Esophagus muscularis mucosa (tissue), 4 donors: ENCODE results near the gene RTEL1. TPM values are rescaled to one million over a fixed set of nuclear protein-coding genes. Genes with fewer than 3 reads are reported as not detected.
"Not testable (repeated sequence)": the region's sequence is repeated elsewhere in the genome, so short reads cannot be mapped to it uniquely, and the experiment has no call there.

Experiments
- DNase-seq: peaks from one replicate; pipeline ENCODE4 v3.0.0-alpha.2; 2017; ENCODE audit errors: extremely low spot score
- H3K27ac ChIP-seq, 4 donors: fragments of 200-600 bp; sonication (generic); replicated peaks in 1 of 4; 1 replicate in 3 of 4; 2 replicates in 1 of 4; pipeline ENCODE4 v1.5.1; 2016 to 2019; ENCODE audit warnings: mild to moderate bottlenecking in 1 of 4
- H3K27me3 ChIP-seq, 4 donors: fragments of 200-600 bp; sonication (generic); one replicate each; pipeline versions ENCODE4 v1.5.1 to v1.6.0; 2016 to 2019
- H3K36me3 ChIP-seq, 4 donors: fragments of 200-600 bp; sonication (generic); one replicate each; pipeline ENCODE4 v1.5.1; 2016 to 2019
- H3K4me1 ChIP-seq, 4 donors: fragments of 200-600 bp; sonication (generic); one replicate each; pipeline ENCODE4 v1.5.1; 2016 to 2019
- H3K4me3 ChIP-seq, 4 donors: fragments of 200-600 bp; sonication (generic); 1 replicate in 2 of 4; 2 replicates in 2 of 4; pipeline ENCODE4 v1.5.1; 2016 to 2019; ENCODE audit warnings: mild to moderate bottlenecking in 4 of 4, moderate library complexity in 1 of 4
- H3K9me3 ChIP-seq, 4 donors: fragments of 200-600 bp; sonication (generic); 1 replicate in 3 of 4; 2 replicates in 1 of 4; pipeline ENCODE4 v1.5.1; 2016 to 2019
- EP300 ChIP-seq: sonication (generic); formaldehyde crosslinking; IDR thresholded peaks from one replicate; pipeline ENCODE4 v1.6.1; 2017; ENCODE audit warnings: antibody characterized with exemption
- POLR2A ChIP-seq: fragments of 450-650 bp; IDR thresholded peaks from one replicate; pipeline ENCODE4 v1.6.1; 2017; ENCODE audit warnings: antibody characterized with exemption, moderate library complexity, mild to moderate bottlenecking, low read depth
- POLR2AphosphoS5 ChIP-seq, 2 donors: sonication (generic); formaldehyde crosslinking; IDR thresholded peaks; one replicate each; pipeline ENCODE4 v1.6.1; 2017; ENCODE audit warnings: antibody characterized with exemption in 2 of 2
- WGBS: methylation state at CpG from one replicate; pipeline ENCODE4 v1.1.5; 2018; 5-methylcytosine and 5-hydroxymethylcytosine counted together
- intact Hi-C: fragments of 100-400 bp; cut with DNase I; formaldehyde crosslinking; loops from one replicate; pipeline ENCODE4 v1.15.1; 2023
- total RNA-seq, 4 donors: library from RNA; depleted of rRNA; stranded (reverse); fragments of >200 nt; gene quantifications; one replicate each; pipeline versions ENCODE4 v1.1.0 to v1.2.1, GENCODE V29; 2016
- TF ChIP-seq, protein P1 (sequence below), 3 experiments: fragments of 200-600 bp in 2 of 3; fragments of 450-650 bp in 1 of 3; sonication (generic) in 2 of 3; IDR thresholded peaks; one replicate each; pipeline ENCODE4 v1.5.1; 2017 to 2019; ENCODE audit warnings: antibody characterized with exemption in 3 of 3, mild to moderate bottlenecking in 2 of 3, moderate library complexity in 1 of 3

RTEL1 gene
- total RNA-seq, 4 donors from 2014 or later, result 8.4 to 13.4 (median 9.6) TPM

DNA sequence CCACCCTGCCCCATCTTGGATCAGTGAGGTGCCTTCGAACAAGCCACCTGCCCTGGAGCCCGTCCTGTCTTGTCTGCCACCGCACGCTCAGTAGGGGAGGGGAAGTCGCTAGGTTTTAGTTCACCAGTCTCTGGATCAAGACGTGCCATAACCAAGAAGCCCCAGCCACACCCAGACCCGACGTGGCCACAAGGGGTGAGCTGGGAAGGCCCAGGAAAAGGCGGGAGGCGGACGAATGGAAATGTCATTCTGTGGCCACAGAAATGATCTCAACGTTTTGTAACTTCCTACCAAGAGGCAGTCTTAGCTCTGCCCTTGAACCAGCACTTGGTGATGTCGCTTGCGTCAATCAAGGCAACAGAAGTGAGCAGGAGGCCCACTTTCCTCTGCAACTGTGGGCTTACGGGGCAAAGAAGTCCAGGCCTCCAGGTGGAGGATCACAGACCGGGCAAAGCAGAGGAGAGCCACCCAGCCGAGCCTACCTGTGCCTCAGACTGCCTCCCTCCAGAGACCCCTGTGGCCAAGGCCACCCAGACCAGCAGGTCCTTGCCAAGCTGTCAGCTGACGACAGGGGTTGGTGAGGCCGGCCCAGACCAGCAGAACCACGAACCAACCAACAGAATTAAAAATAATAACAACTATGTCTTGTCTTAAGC, 45.7 kb upstream of the RTEL1 start:
- H3K9me3 ChIP-seq, result no peaks in the 10 kb centered on the region
- no peaks in the 10 kb centered on the region for H3K4me1 ChIP-seq
- no peaks in the 10 kb centered on the region for H3K27me3 ChIP-seq
- H3K27ac ChIP-seq, result no peak overlapping the region
- no peak for DNase-seq
- TF ChIP-seq POLR2A (no peak), EP300 (no peak), POLR2AphosphoS5 (IDR thresholded peaks at IDR 0.05) (no peak)
- TF ChIP-seq, protein P1, sequence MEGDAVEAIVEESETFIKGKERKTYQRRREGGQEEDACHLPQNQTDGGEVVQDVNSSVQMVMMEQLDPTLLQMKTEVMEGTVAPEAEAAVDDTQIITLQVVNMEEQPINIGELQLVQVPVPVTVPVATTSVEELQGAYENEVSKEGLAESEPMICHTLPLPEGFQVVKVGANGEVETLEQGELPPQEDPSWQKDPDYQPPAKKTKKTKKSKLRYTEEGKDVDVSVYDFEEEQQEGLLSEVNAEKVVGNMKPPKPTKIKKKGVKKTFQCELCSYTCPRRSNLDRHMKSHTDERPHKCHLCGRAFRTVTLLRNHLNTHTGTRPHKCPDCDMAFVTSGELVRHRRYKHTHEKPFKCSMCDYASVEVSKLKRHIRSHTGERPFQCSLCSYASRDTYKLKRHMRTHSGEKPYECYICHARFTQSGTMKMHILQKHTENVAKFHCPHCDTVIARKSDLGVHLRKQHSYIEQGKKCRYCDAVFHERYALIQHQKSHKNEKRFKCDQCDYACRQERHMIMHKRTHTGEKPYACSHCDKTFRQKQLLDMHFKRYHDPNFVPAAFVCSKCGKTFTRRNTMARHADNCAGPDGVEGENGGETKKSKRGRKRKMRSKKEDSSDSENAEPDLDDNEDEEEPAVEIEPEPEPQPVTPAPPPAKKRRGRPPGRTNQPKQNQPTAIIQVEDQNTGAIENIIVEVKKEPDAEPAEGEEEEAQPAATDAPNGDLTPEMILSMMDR (IDR thresholded peaks at IDR 0.05), result no peak
- intact Hi-C loops, result no loop called here
- WGBS, result 76% methylated on average over 20 of the region's 20 CpGs
- H3K36me3 ChIP-seq, result peaks cover under 1 to 37% (median 26%) of the 10 kb centered on the region in 4 donors
- no peak overlapping the region for H3K4me3 ChIP-seq

DNA sequence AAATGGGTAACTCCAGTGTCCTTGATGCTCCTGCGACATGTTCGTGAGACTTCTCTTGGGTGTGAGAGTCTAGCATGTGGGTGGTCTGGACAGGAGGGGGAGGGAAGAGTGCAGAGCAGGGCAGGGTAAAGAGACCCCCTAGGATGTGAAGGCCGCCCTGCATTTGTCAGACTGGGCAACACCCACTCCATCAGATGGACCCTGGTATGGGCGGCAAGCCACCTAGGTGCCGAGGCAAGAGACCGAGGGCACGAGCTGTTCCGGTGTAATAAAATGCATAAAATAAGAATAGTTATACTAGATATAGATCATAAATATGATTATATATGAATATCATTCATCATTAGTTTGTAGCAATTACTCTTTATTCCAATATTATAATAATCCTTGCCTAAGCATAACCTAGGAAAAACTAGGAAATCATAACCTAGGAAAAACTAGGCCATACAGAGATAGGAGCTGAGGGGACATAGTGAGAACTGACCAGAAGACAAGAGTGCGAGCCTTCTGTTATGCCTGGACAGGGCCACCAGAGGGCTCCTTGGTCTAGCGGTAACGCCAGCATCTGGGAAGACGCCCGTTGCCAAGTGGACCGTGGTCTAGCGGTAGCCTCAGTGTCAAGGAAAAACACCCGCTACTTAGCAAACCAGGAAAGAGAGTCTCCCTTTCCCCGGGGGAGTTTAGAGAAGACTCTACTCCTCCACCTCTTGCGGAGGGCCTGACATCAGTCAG, 44.1 kb upstream of the RTEL1 start:
- intact Hi-C loops, H3K9me3 ChIP-seq, H3K4me1 ChIP-seq, H3K27me3 ChIP-seq, DNase-seq, H3K27ac ChIP-seq, H3K4me3 ChIP-seq: not testable (repeated sequence)
- TF ChIP-seq, protein P1 (IDR thresholded peaks at IDR 0.05), result peak; percentile 36 to 51 (median 39)
- 74% methylated on average over 17 of the region's 18 CpGs for whole genome bisulfite sequencing
- peaks cover 16 to 53% (median 43%) of the 10 kb centered on the region in 4 donors for H3K36me3 ChIP-seq

DNA sequence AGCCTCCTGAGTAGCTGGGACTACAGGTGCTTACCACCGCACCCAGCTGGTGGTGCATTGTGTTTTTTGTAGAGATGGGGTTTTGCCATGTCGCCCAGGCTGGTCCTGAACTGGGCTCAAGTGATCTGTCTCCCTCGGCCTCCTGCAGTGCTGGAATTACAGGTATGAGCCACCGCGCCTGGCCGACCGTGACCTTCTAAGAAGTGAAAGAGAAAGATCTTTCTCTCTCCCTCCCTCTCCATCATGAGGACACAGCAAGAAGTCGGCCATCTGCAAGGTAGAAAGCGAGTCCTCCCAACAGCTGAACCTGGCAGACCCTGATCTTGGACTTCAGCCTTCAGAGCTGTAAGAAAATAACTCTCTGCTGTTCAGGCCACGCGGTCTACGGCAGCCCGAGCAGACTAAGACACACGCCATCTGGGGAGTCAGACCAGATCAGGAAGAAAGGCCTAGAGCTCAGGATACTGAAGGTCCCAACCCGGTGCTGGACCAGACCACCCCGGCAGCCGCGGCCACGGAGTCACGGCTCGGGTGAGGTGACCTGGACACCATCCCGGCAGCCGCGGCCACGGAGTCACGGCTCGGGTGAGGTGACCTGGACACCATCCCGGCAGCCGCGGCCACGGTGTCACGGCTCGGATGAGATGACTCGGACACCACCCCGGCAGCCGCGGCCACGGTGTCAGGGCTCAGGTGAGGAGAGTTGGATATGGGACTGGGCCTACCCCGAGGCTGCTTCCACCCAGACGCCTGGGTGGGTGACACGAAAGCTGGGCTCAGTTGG, 40.8 kb upstream of the RTEL1 start:
- peaks cover 21 to 55% (median 44%) of the 10 kb centered on the region in 4 donors for H3K36me3 ChIP-seq
- no peaks in the 10 kb centered on the region for H3K9me3 ChIP-seq
- H3K4me3 ChIP-seq, result no peak overlapping the region
- no peak for DNase-seq
- H3K4me1 ChIP-seq, result peaks cover 0 to 9% (median 2%) of the 10 kb centered on the region in 4 donors
- no peak for TF ChIP-seq POLR2AphosphoS5 (IDR thresholded peaks at IDR 0.05)
- 91% methylated on average over 34 of the region's 41 CpGs for WGBS
- H3K27me3 ChIP-seq, result no peaks in the 10 kb centered on the region
- H3K27ac ChIP-seq, result no peak overlapping the region
- intact Hi-C loops, result no loop called here

DNA sequence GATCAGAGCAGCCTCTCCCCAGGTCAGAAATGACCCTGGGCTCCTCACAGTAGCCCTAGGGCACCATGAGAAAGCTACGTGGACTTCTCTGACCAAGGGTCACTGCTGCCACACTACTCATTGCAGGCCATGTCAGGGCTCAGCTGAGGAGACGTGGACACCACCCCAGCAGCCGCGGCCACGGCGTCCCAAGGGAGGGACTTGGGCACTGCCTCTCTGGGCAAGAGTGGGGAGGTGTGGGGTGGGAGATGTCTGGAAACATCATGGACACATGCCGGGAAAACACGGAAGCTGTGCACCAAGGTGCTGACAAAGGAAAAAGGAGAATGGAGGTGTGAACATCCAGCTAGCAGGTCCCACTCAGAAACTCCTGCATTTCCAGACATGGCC, 40.2 kb upstream of the RTEL1 start:
- WGBS, result 96% methylated on average over 7 of the region's 8 CpGs
- DNase-seq, result no peak
- no peaks in the 10 kb centered on the region for H3K9me3 ChIP-seq
- H3K27ac ChIP-seq, result no peak overlapping the region
- TF ChIP-seq POLR2A (no peak), EP300 (no peak)
- TF ChIP-seq, protein P1 (IDR thresholded peaks at IDR 0.05), result no peak
- H3K27me3 ChIP-seq, result no peaks in the 10 kb centered on the region
- H3K4me3 ChIP-seq, result no peak overlapping the region
- intact Hi-C loops, result no loop called here
- H3K4me1 ChIP-seq, result peaks cover 0 to 9% (median 2%) of the 10 kb centered on the region in 4 donors
- peaks cover 21 to 52% (median 44%) of the 10 kb centered on the region in 4 donors for H3K36me3 ChIP-seq
